Epidermal melanocyte (primary cell): Measurements from ENCODE around the gene PPFIA2.

Source experiments
- DNase-seq: peaks from one replicate; pipeline ENCODE4 v3.0.0; 2011; ENCODE audit warnings: low spot score; ENCODE audit not compliant: insufficient read length

Gene PPFIA2

DNA sequence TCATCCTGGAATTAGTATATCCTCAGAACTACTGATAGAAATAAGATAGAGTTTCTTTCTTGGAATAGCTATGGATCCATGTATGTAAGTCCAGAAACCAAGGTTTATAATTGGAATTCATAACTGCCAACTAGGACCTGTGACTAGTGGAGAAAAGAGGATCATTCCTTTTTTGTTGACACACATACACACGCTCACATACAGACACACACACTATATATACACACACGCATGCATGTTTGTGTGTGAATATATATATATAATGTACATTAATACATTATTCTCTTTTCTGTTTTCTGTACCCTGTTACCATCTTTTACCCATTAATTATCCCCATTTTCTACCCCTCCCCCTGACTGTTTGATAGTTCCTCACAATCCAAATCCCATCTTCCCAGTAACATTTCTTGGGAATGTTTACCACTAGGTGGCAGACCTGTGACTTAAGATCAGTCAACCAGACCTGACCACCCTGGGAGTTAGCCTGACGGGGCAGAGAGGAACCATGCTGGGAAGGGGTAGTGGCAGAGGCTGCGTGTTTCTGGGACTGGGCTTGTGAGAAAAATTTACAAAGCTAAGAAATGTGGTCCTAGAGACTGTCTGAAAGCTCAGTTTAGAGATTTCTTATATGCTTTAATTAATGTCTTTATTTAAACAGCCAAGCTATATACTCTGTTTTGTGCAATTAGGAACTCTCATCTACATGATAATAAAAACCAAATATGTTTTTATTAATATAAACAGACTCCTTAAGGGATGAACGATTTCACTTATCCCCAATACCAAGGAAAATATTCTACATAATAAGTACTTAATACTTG, 308.0 kb downstream of the PPFIA2 start:
- DNase-seq = peak; percentile 17

DNA sequence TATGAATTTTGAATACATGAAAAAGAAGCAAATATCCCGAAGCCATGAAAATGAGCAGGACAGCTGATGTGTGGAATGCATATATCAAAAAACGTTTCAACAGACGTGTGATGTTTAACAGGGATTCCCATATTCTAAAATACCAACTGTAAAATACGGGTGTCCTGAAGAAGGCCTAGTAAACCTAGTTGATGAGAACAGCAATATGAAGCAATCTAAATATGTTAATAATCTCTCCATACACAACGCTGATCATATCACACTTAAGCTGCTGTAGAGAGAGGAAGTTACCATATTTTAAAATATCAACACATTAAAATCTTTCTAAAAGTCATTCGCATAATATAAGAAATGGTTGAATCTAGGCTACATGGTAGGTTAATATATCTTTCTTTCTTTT, 317.5 kb downstream of the PPFIA2 start:
- no peak for DNase-seq

DNA sequence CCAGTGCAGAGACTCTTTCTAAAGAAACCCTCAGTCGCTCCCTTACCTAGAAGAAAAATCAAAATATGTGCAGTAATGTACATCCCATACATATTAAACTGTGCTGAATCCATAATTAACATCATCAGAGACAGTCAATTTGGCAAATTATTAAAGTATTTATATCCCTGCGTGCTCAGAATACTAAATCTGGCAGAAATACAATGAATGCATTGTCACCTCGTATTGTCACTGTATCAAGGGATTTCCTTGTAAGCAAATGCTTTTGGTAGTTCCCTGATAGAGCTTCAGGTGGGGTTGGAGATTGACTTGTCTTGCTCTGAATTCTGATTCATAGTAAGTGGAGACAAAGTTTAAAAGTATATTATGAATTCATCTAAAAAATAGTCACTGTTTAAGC, 319.1 kb downstream of the PPFIA2 start:
- no peak for DNase-seq

DNA sequence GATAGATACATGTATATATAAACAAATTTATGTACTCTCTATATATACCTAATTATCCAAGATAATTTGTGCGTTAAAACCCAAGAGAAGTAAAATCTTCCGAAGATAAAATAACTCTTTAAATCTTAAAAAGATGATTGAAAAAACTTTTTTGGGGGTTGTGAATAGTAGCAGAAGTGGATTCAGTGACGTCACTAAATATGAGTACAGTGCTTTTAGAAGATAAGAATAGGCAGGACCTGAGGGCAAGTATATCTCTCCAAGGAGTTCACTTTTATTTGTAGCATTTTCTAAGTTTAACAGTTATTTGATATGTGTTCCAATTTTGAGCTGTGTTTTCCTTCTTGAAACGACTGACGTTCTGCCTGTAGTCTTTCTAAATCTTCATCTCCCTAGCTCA, 319.8 kb downstream of the PPFIA2 start:
- no peak for DNase-seq

DNA sequence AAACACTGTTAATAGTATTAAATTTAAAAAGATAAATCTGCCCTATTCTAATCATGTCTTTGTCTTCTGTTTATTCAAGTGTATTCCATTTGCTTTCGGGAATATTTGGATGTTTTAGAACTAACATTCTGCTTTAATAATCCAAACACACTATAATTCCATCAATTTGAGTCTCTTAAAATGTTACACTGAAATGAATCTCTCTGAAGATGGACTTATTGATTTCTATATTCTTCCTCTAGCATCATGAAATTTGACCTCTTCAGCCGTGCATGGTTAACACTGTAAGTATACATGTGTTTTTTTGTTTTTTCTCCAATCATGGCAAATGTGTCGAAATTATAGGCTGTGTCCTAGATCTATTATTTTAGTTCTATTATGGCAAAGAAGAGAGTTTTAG, 342.1 kb downstream of the PPFIA2 start:
- DNase-seq = no peak

DNA sequence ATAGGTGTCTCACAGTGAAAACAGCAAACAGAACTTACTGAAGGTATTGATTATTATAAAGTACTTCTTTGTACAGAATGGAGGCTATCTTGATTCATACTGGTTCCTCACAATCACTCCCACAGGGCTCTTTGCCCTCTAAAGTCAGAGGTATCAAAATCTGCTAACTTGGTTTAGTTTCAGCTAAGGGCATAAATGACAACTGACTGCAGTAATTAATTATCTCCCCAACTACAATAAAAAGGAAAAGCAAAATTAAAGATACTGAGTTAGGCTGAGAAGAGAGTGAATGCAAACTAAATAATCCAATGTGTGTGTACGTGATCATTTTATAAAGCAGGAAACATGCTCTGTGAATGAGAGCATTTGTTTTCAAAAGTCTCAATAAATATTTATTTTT, 342.6 kb downstream of the PPFIA2 start:
- no peak for DNase-seq

DNA sequence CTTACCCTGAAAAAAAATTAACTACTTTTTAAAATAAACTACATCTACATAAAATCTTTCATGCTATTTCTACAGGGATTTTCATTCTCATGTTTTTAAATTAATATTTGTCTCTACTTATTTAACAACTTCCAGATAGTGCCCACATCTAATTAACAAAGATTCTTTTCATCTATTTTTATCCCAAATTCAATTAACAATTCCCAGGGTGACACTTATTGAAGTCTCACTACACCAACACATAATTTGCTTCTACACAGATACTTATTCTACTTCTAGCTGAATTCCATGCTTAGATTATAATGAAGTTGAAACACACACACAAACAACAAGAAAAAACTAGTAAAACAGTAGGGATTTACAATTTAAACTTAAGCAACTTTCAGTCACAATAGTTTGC, 344.7 kb downstream of the PPFIA2 start:
- no peak for DNase-seq

DNA sequence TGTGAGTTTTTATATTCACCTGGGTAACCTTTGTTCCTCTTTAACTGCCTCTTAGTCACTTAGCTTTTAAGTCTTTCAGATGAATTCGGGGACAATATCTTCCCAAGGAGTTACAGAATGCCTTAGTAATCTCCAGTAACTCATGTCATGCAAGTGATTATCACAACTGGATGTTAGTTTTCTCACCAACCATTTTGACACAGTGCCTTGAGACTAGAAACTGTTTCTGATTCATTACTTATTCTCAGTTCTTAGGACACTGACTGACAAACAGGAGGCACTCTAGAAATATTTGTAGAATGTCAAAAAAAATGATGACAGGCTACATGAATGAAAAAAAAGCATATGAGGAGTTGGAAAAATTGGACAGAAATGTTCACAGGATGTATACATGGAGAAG, 346.2 kb downstream of the PPFIA2 start:
- no peak for DNase-seq

DNA sequence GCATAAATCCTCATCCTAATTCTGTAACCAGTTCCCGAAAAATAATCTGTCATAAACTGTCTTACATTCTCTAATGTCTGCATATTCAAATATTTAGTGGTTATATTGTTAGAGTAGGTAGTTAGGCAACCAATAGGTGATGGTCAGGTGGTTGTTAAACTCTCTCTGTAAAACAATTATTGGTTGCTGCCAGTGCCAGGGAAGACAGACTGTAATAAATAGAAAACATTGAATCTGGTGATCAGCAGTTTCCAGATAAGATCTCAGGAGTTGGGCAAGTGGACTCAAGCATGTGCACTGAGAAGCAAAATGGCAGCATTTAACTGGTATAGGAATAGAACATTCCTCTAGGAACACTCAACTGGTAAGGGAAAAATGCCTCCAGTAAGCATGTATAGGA, 355.8 kb downstream of the PPFIA2 start:
- no peak for DNase-seq

DNA sequence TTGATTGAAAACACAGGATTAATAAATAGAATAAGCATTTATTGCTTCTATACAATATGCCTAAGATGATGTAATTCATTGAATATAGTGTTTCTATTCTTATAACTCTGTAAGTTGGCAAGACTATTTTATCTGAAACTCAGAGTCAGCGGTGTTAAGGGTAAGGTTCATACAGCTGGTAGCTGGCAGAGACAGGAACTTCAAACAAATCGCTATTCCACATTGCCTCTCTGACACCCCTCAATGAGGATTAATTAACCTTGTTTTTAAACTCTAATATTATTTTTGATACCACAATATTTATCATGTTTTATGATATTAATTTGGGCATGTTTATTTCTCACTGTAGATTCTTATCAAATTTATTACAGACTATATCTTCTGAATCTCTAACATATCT, 357.9 kb downstream of the PPFIA2 start:
- no peak for DNase-seq

DNA sequence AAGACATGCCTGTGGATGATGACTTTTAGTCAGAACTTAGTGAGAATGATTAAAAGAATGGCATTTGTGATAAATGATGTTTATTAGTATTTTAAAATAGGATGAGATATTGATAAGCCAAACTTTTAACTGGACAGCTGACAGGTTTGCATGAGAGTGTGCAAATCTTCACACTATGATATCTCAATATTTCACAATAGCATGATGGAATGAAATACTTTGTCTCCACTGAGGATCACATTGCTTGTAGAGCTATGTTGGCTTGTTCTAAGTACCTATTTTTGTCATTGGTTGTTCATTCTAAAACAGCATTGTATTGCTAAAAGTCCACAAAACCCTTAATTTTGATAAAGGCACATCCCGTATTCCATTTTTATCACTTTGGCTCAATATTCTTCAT, 359.1 kb downstream of the PPFIA2 start:
- DNase-seq = no peak

DNA sequence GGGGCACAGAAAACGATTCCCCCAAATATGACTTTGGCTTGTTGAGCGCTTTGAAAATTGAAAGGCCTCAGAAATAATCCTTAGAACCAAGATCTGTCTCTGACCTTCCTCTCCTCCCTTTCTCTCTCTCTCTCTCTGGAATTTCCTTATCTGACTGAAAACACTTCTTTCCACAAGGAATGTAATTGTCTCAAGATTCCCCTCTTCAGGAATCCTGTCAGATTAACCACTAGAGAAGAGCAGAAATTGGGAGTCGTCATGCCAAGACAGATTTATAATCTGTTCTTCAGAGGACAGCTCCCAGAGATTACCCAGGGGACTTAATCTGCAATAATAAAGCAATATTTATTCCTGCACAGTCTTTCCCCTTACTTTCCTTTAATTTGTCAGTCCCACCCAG, 363.7 kb downstream of the PPFIA2 start:
- no peak for DNase-seq

DNA sequence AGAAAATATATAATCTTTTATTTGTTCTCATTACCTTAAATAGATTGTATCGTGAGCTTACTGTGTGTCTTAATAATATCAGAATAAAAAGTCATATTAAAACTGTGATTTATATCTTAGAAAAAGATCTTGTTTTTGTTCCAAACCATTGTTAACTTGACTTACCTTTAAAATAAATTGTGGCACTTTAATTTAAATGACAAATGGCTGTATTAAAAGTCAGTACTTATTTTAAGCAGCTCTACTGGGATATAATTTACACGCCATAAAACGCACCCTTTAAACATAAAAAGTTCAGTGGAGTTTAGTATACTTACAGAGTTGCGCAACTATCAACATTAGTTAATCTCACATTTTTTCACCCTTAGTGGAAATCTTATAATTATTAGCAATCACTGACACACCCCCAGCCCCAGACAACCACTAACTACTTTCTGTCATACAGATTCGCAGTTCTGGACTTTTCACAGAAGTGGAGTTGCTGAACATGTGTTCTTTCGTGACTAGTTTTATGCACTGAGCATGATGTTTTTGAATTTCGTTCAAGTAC, 369.5 kb downstream of the PPFIA2 start:
- no peak for DNase-seq

DNA sequence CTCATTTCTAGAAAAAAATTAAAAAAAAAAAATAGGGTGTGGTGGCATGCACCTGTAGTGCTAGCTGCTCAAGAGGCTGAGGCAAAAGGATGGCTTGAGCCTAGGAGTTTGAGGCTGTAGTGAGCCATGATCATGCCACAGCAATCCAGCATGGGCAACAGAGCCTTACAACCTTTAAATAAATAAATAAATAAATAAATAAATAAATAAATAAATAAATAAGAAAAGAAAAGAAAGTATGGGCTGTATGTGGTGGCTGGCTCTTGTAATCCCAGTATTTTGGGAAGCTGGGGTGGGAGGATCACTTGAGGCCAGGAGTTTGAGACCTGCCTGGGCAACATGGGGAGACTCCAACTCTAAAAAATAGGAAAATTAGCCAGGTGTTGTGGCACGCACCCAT, 373.0 kb downstream of the PPFIA2 start:
- DNase-seq = no peak

DNA sequence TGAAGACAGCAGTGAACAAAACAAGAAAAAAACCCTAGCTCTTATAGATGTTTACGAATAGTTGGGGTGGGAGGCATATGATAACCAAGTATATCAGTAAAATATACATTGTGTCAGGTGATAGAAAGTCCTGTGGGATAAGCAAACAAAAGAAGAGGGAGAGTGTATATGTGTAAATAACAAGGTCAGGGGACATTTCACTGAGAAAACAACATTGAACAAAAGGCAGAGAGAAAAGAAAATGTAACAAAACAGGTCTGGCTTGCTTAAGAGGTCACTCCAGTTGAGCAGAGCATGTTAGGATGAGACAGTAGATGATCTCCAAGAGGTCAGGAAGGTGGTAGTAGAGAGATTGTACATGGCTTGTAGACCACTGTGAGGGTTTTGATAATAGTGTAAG, 377.2 kb downstream of the PPFIA2 start:
- DNase-seq = no peak

DNA sequence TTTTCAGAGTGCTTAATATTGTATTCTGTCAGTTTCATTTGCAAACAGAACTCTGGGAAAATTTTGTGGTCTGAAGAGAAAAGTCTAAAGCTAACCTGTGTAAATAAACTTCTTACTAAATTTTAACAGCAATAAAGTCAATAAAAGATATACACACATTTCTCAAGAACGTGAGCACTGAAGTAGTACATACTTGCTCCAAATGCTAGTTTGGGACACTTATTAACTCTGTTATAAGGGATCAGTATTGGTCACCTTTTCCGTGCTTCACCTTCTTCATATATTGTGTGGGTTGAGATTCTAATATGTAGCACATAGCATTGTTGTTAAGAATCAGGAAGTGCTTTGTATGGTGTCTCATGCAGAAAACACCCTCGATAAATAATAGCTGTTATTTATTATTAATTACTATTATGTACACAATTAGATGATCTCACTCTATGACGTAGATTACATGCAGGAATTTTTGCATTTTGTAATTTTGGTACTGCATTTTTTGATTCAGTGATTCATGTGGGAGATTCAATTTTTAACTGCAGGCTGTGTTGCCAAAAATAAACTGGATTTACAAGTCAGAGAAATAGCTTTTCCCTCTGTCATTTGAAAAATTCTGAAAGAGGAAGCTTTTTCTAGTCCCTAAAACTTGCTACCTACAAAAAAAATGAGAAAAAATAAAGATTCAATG, 380.4 kb downstream of the PPFIA2 start:
- DNase-seq = no peak

DNA sequence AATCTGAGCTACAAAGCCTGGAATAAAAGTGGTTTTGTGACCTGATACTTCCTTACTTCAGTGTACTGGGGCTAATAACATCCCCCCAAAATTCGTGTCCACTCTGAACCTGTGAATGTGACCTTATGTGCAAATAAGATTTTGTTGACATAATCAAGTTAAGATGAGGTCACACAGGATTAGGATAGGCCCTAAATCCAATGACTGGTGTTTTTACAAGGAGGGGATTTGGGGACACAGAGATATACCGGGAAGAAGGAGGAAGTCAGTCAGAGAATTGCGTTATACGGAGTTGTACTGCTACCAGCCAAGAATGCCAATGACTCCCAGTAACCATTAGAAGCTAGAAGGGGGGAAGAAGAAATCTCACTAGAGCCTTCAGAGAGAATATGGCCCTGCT, 381.4 kb downstream of the PPFIA2 start:
- no peak for DNase-seq

DNA sequence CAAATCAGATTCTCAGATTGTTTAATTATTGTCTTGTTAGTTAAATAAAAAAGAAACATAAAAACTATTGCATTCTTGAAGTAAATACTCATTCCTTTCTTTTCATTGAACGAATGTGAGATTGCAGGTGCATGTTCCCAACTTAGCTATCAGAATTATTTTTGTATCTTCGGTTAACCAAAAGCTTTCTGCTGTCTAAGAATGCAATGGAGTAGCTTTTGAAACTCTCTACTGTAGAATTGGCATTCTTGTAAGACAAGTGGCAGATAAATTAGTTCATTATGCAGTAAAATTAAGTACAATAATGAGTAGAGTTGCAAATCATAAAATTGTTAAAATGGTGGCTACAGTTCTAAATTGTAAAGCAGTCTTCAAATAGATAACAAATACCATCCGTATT, 383.2 kb downstream of the PPFIA2 start:
- DNase-seq = no peak

DNA sequence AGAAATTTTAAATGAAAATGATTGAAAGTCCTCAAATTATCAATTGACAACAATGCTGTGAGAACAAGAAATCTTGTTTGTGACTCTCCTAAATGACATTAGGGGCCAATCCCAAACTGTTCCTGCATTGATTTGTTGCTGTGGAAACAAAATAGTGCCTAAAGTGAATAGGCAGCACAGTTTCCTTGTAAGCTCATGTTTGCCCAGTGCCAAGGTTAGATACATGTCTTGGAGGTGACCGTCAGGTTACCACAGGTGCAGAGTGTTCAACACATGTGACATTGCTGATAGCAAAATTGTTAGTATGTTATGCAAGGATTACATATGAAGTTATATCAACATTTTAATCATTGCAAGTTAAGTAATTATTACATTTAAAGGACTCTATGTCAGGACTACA, 388.7 kb downstream of the PPFIA2 start:
- DNase-seq = no peak

DNA sequence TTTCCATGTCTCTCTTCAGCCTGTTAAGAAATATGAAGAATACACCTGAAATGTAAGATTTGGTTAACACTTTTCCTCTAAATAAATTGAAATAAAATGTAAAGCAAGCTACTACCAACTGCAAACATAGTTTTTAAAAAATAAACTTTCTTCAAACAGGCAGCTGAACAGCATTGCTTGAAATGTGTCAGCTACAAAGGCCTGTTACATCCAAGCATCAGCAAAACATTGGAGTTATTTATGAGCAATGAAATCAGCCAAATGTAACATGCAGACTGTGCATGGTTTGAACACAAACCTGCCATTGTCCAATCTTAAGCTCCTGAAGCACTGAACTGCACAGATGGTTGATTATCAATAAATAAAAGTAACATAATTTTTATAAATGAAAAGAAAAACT, 390.0 kb downstream of the PPFIA2 start:
- DNase-seq = no peak

DNA sequence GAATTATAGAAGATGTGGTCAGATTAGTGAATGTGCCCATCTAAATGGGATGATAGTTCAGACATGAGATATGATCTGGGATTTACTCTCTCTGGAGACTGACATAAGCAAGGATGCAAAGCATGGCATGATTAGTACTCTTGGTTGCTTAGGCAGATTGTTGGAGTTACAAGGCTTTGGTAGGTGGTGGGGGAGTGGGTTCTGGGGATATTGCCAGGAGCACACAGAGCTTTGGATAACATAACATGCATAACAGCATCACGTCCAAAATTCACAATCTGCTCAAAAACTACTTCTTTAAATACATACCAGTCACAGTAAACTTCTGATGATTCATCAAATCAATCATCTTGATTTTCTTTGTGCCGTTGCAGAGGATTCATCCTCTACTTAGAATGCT, 393.9 kb downstream of the PPFIA2 start:
- DNase-seq = no peak

DNA sequence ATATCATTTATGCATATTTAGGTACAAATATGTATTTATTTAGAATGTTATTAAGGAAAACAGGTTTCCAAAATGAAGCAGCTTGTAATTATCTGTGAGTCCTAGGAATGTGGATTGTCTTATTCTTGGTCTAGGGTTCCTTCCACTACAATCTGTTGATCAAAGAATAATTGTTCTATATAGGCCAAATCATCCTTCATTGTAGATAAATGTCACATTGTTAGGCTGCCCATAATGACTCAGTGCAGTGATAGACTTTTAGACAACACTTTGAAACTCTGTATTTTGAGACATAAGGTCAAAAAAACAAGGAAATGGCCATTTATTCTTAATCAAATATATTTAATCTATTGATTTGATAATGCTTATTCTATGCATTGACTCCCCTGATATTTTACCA, 398.2 kb downstream of the PPFIA2 start:
- no peak for DNase-seq

DNA sequence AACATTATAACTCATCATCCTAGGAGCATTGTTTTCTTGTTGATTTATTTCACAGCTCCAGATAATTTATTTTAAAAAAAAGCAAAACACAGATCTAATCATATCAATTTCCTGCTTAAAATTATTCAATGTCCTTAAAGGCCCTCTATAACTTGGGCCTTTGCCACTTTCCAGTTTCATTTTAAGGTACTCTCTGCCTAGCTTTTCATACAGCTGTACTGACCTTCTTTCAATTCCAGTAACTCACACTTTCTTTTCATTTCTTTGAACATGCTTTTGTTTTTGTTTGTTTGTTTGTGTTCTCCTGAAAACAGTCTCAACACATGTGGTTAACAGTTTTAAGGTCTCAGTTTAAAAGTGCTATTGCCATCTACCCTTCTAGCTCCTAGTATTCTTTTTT, 399.4 kb downstream of the PPFIA2 start:
- DNase-seq = no peak
